ENCODE results near the gene SCG2. TPM values are rescaled to one million over a fixed set of nuclear protein-coding genes. Genes with fewer than 3 reads are reported as not detected.

SCG2 gene
- total RNA-seq (2014; rRNA removed; shearing (Covaris generic)) = 0.06 and 0.26 TPM in 2 replicates
- total RNA-seq (2022) = not detected in 2 replicates
- percentile 23 among the genes with signal in this experiment for Bru-seq, nascent RNA
- BruChase-seq, experiment 1, labeled RNA remaining after a 6-hour chase = percentile 23 among the genes with signal in this experiment
- BruChase-seq, experiment 2, labeled RNA remaining after a 2-hour chase = percentile 30 among the genes with signal in this experiment
- long read RNA-seq = 0 reads

- Histone ChIP-seq H3K4me3 (ENCODE audit: low read depth, low read length, poor library complexity, severe bottlenecking) (no peak within 1 kb of the TSS), H3K9me2 (ENCODE audit: insufficient read depth, low read length) (no peaks in the 10 kb centered on the region), H3K9me3 (ENCODE audit: low read length) (no peaks in the 10 kb centered on the region), H3K4me2 (ENCODE audit: low read length) (no peak within 1 kb of the TSS), H3K79me2 (ENCODE audit: insufficient read depth, low read depth, low read length) (no peaks in the 10 kb centered on the region), H4K20me1 (ENCODE audit: insufficient read depth, low read length) (no peaks in the 10 kb centered on the region), H3K36me3 (ENCODE audit: insufficient read depth, low read length) (no peaks in the 10 kb centered on the region), H3K4me1 (ENCODE audit: insufficient read depth, low read length, poor library complexity, severe bottlenecking) (no peaks in the 10 kb centered on the region), H2AFZ (ENCODE audit: low read length) (no peak within 1 kb of the TSS), H3K27ac (ENCODE audit: low read depth, low read length, poor library complexity, severe bottlenecking) (no peak within 1 kb of the TSS)
- ChIA-PET POLR2A (interaction anchor here (0.6 kb wide), 1 partner anchor 428 kb away, joined by 3 read pairs; no protein-coding TSS in a partner anchor), CTCF (ENCODE audit: unreplicated experiment) (interaction anchor here (1.3 kb wide), 1 partner anchor 631 kb away, joined by 7 read pairs; no protein-coding TSS in a partner anchor)
- TF ChIP-seq CTCF (conservative IDR thresholded peaks at IDR 0.05; ENCODE audit: low read length) = peak; percentile 65
- no peak for TF ChIP-seq EZH2phosphoT487 (IDR thresholded peaks at IDR 0.05; ENCODE audit: borderline replicate concordance, low read depth, low read length)
- no peak for DNase-seq (ENCODE audit: low spot score)
- BruUV-seq (replicated peaks) = no TSS peak
- intact Hi-C loops (cut with micrococcal nuclease; ENCODE audit: unreplicated experiment) = loop anchor here (10.0 kb wide), 1 partner anchor 627 kb away; no protein-coding TSS in a partner anchor
Observed at GRCh38 chr2:223601932-223602666, at the start of gene SCG2. Gene SCG2, minus strand, starts transcription at chr2:223602361. Its CDS starts 3,079 bp downstream, at chr2:223599282.

- intact Hi-C loops (cut with micrococcal nuclease; ENCODE audit: unreplicated experiment) = no loop called here
- ChIA-PET CTCF (ENCODE audit: unreplicated experiment) (no interaction called here), POLR2A (no interaction called here)
- DNase-seq (ENCODE audit: low spot score) = no peak
- no peaks in the 10 kb centered on the region for H3K36me3 ChIP-seq (ENCODE audit: insufficient read depth, low read length)
- H3K27ac ChIP-seq (ENCODE audit: low read depth, low read length, poor library complexity, severe bottlenecking) = no peak overlapping the region
- H3K4me1 ChIP-seq (ENCODE audit: insufficient read depth, low read length, poor library complexity, severe bottlenecking) = no peaks in the 10 kb centered on the region
- H3K79me2 ChIP-seq (ENCODE audit: insufficient read depth, low read depth, low read length) = no peaks in the 10 kb centered on the region
- no peak overlapping the region for H3K4me3 ChIP-seq (ENCODE audit: low read depth, low read length, poor library complexity, severe bottlenecking)
- no TSS peak for BruUV-seq (replicated peaks)
- TF ChIP-seq CTCF (conservative IDR thresholded peaks at IDR 0.05; ENCODE audit: low read length) = no peak
- TF ChIP-seq EZH2phosphoT487 (IDR thresholded peaks at IDR 0.05; ENCODE audit: borderline replicate concordance, low read depth, low read length) = no peak
- H4K20me1 ChIP-seq (ENCODE audit: insufficient read depth, low read length) = no peaks in the 10 kb centered on the region
- H2AFZ ChIP-seq (ENCODE audit: low read length) = no peak overlapping the region
- H3K9me3 ChIP-seq (ENCODE audit: low read length) = no peaks in the 10 kb centered on the region
- no peak overlapping the region for H3K4me2 ChIP-seq (ENCODE audit: low read length)
- H3K9me2 ChIP-seq (ENCODE audit: insufficient read depth, low read length) = no peaks in the 10 kb centered on the region
Observed at GRCh38 chr2:223649554-223650533, 47.7 kb upstream of the SCG2 start.

All from OCI-LY7 (cell line).